K562 (cell line): ENCODE results near the gene LRPAP1.

Source experiments
- BCOR ChIP-seq: fragments of 450-650 bp; IDR thresholded peaks from 2 replicates; pipeline ENCODE4 v1.6.1; 2016
- EHMT2 ChIP-seq: fragments of 450-650 bp; IDR thresholded peaks from 2 replicates; pipeline ENCODE4 v1.6.1; 2018; ENCODE audit warnings: antibody characterized with exemption
- ESRRA ChIP-seq: fragments of 450-650 bp; IDR thresholded peaks from 2 replicates; pipeline ENCODE4 v1.6.1; 2014; ENCODE audit warnings: low read depth, mild to moderate bottlenecking, moderate library complexity, borderline replicate concordance
- FOS ChIP-seq: IDR thresholded peaks from 3 replicates; pipeline ENCODE4 v1.6.1; 2011; ENCODE audit not compliant: insufficient read length; ENCODE audit errors: extremely low read depth
- HNRNPK ChIP-seq: fragments of 200-400 bp; formaldehyde crosslinking; IDR thresholded peaks from one replicate; pipeline ENCODE4 v1.6.1; 2018; ENCODE audit warnings: mild to moderate bottlenecking, low read depth, low read length; ENCODE audit not compliant: poor library complexity, severe bottlenecking
- NR3C1 ChIP-seq: sonication (generic); formaldehyde crosslinking; IDR thresholded peaks from 2 replicates; pipeline ENCODE4 v1.8.1; 2022; ENCODE audit warnings: missing genetic modification reagents
- ZNF253 ChIP-seq: fragments of 250-450 bp; sonication (Bioruptor Pico); conservative IDR thresholded peaks from 2 replicates; pipeline ENCODE4 v1.6.1; 2021; ENCODE audit warnings: mild to moderate bottlenecking
- ZNF354B ChIP-seq: fragments of 250-450 bp; sonication (Bioruptor Pico); IDR thresholded peaks from 2 replicates; pipeline ENCODE4 v1.4.0; 2020
- TF ChIP-seq, protein P1 (sequence below): fragments of 250-450 bp; sonication (Bioruptor Pico); IDR thresholded peaks from 2 replicates; pipeline ENCODE4 v1.4.0; 2020; ENCODE audit warnings: mild to moderate bottlenecking
- TF ChIP-seq, protein P2 (sequence below): sonication (generic); formaldehyde crosslinking; IDR thresholded peaks from 2 replicates; pipeline ENCODE4 v1.8.0; 2022; ENCODE audit warnings: missing genetic modification reagents, mild to moderate bottlenecking, moderate library complexity, borderline replicate concordance
- TF ChIP-seq, protein P3 (sequence below): IDR thresholded peaks from 3 replicates; pipeline ENCODE4 v1.6.1; 2011; ENCODE audit warnings: borderline replicate concordance, mild to moderate bottlenecking, moderate library complexity; ENCODE audit not compliant: insufficient read length; ENCODE audit errors: extremely low read depth

DNA sequence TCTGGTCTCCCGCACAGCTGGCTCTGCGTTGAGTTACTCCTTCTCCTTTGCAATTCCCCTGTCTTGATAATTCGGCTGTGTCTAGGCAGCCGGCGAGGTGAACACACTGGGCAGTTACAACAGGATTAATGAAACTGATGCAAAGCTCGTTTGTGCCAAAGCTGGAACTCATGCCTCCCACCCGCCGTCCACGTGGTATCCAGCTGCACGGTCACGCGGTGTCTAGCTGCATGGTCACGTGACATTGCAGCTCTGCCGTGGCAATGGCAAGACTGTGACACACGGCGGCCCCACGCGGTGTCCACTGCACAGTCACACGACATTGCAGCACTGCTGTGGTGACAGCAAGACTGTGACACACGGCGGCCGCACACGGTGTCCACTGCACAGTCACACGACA is 31.2 kb upstream of the LRPAP1 start:
- TF ChIP-seq NR3C1 (CRISPR knock-in tag) (no peak), ZNF354B (CRISPR knock-in tag) (no peak), HNRNPK (no peak), BCOR (no peak), FOS (no peak), EHMT2 (no peak), ZNF253 (no peak), ESRRA (no peak)
- TF ChIP-seq, protein P1, sequence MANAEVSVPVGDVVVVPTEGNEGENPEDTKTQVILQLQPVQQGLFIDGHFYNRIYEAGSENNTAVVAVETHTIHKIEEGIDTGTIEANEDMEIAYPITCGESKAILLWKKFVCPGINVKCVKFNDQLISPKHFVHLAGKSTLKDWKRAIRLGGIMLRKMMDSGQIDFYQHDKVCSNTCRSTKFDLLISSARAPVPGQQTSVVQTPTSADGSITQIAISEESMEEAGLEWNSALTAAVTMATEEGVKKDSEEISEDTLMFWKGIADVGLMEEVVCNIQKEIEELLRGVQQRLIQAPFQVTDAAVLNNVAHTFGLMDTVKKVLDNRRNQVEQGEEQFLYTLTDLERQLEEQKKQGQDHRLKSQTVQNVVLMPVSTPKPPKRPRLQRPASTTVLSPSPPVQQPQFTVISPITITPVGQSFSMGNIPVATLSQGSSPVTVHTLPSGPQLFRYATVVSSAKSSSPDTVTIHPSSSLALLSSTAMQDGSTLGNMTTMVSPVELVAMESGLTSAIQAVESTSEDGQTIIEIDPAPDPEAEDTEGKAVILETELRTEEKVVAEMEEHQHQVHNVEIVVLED (CRISPR knock-in tag) = no peak
- TF ChIP-seq, protein P2, sequence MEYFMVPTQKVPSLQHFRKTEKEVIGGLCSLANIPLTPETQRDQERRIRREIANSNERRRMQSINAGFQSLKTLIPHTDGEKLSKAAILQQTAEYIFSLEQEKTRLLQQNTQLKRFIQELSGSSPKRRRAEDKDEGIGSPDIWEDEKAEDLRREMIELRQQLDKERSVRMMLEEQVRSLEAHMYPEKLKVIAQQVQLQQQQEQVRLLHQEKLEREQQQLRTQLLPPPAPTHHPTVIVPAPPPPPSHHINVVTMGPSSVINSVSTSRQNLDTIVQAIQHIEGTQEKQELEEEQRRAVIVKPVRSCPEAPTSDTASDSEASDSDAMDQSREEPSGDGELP (CRISPR knock-in tag) = peak; percentile 39; the same call in 1 of the 2 replicates
- TF ChIP-seq, protein P3, sequence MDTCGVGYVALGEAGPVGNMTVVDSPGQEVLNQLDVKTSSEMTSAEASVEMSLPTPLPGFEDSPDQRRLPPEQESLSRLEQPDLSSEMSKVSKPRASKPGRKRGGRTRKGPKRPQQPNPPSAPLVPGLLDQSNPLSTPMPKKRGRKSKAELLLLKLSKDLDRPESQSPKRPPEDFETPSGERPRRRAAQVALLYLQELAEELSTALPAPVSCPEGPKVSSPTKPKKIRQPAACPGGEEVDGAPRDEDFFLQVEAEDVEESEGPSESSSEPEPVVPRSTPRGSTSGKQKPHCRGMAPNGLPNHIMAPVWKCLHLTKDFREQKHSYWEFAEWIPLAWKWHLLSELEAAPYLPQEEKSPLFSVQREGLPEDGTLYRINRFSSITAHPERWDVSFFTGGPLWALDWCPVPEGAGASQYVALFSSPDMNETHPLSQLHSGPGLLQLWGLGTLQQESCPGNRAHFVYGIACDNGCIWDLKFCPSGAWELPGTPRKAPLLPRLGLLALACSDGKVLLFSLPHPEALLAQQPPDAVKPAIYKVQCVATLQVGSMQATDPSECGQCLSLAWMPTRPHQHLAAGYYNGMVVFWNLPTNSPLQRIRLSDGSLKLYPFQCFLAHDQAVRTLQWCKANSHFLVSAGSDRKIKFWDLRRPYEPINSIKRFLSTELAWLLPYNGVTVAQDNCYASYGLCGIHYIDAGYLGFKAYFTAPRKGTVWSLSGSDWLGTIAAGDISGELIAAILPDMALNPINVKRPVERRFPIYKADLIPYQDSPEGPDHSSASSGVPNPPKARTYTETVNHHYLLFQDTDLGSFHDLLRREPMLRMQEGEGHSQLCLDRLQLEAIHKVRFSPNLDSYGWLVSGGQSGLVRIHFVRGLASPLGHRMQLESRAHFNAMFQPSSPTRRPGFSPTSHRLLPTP = no peak
